MCF 10A (cell line): ENCODE results near the gene OLFM4. TPM values are rescaled to one million over a fixed set of nuclear protein-coding genes. Genes with fewer than 3 reads are reported as not detected.

Experiments
- BruUV-seq: library from RNA; stranded (reverse); fragments of 400-500 nt; replicated peaks from 2 replicates; lab custom pipeline; 2021; lab: Mats Ljungman, UMichigan
- CTCF ChIA-PET: fragments of 300-600 bp; sonication (Branson Sonifier 250); formaldehyde crosslinking; extraction: SDS; loops from one replicate; lab custom pipeline; 2021; ENCODE audit warnings: antibody characterized with exemption, inconsistent platforms; lab: Yijun Ruan, JAX
- POLR2A ChIA-PET: fragments of 300-600, 350-650 bp; sonication (Branson Sonifier 250); formaldehyde crosslinking; extraction: SDS; loops from one replicate; lab custom pipeline; 2020; ENCODE audit warnings: antibody characterized with exemption, inconsistent platforms; lab: Yijun Ruan, JAX
- DNase-seq: peaks from one replicate; pipeline ENCODE4 v3.0.0-alpha.2; 2018; ENCODE audit not compliant: unreplicated experiment
- H3K27ac Mint-ChIP-seq: one replicate; pipeline ENCODE4 v1.8.0; 2022; ENCODE audit warnings: mild to moderate bottlenecking, low read depth, mixed read lengths; ENCODE audit not compliant: unreplicated experiment
- H3K27me3 Mint-ChIP-seq: one replicate; pipeline ENCODE4 v1.8.0; 2022; ENCODE audit warnings: mixed read lengths; ENCODE audit not compliant: insufficient read depth, unreplicated experiment
- H3K36me3 Mint-ChIP-seq: one replicate; pipeline ENCODE4 v1.8.0; 2022; ENCODE audit warnings: mild to moderate bottlenecking, moderate library complexity, mixed read lengths; ENCODE audit not compliant: insufficient read depth, unreplicated experiment
- H3K4me1 Mint-ChIP-seq: one replicate; pipeline ENCODE4 v1.8.0; 2022; ENCODE audit warnings: mixed read lengths; ENCODE audit not compliant: insufficient read depth, unreplicated experiment
- H3K4me3 Mint-ChIP-seq: one replicate; pipeline ENCODE4 v1.8.0; 2022; ENCODE audit warnings: mild to moderate bottlenecking, moderate library complexity, mixed read lengths; ENCODE audit not compliant: unreplicated experiment
- H3K9me3 Mint-ChIP-seq: one replicate; pipeline ENCODE4 v1.8.0; 2022; ENCODE audit warnings: mixed read lengths; ENCODE audit not compliant: unreplicated experiment
- intact Hi-C: fragments of 100-400 bp; cut with micrococcal nuclease; formaldehyde crosslinking; loops from 2 replicates; pipeline ENCODE4 v1.14.1; 2022
- total RNA-seq: library from RNA; stranded (reverse); gene quantifications from 2 replicates; pipeline ENCODE4 v1.2.3, GENCODE V29; 2022
- TF ChIP-seq, protein P1 (sequence below): fragments of 200-600 bp; IDR thresholded peaks from one replicate; pipeline ENCODE4 v1.8.0; 2022; ENCODE audit warnings: antibody characterized with exemption, mild to moderate bottlenecking; ENCODE audit not compliant: unreplicated experiment

The OLFM4 gene
- total RNA-seq, 1 experiment from 2014 or later: not detected

- no peak overlapping the region for H3K4me3 Mint-ChIP-seq
- DNase-seq: no peak
- intact Hi-C loops: no loop called here
- CTCF ChIA-PET: no interaction called here
- H3K4me1 Mint-ChIP-seq: no peaks in the 10 kb centered on the region
- no TSS peak for BruUV-seq
- POLR2A ChIA-PET: no interaction called here
- H3K27me3 Mint-ChIP-seq: peaks cover 56% of the 10 kb centered on the region
- H3K9me3 Mint-ChIP-seq: no peaks in the 10 kb centered on the region
- TF ChIP-seq, protein P1, sequence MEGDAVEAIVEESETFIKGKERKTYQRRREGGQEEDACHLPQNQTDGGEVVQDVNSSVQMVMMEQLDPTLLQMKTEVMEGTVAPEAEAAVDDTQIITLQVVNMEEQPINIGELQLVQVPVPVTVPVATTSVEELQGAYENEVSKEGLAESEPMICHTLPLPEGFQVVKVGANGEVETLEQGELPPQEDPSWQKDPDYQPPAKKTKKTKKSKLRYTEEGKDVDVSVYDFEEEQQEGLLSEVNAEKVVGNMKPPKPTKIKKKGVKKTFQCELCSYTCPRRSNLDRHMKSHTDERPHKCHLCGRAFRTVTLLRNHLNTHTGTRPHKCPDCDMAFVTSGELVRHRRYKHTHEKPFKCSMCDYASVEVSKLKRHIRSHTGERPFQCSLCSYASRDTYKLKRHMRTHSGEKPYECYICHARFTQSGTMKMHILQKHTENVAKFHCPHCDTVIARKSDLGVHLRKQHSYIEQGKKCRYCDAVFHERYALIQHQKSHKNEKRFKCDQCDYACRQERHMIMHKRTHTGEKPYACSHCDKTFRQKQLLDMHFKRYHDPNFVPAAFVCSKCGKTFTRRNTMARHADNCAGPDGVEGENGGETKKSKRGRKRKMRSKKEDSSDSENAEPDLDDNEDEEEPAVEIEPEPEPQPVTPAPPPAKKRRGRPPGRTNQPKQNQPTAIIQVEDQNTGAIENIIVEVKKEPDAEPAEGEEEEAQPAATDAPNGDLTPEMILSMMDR: no peak
- no peaks in the 10 kb centered on the region for H3K36me3 Mint-ChIP-seq
- no peak overlapping the region for H3K27ac Mint-ChIP-seq
These were observed 36.1 kb downstream of the OLFM4 start for GRCh38 chr13:53064731-53065130.

- peaks cover 61% of the 10 kb centered on the region for H3K27me3 Mint-ChIP-seq
- intact Hi-C loops: no loop called here
These were observed 37.8 kb downstream of the OLFM4 start for GRCh38 chr13:53066411-53066810.

GRCh38 chr13:53068585-53069520 lies 40.2 kb downstream of the OLFM4 start:
- H3K9me3 Mint-ChIP-seq: no peaks in the 10 kb centered on the region
- TF ChIP-seq, protein P1: no peak
- no peak overlapping the region for H3K27ac Mint-ChIP-seq
- CTCF ChIA-PET: interaction anchor here (0.6 to 0.9 kb wide), 3 partner anchors 15 to 206 kb away, joined by 3 to 4 read pairs (median 4); no protein-coding TSS in a partner anchor
- H3K36me3 Mint-ChIP-seq: no peaks in the 10 kb centered on the region
- POLR2A ChIA-PET: no interaction called here
- no TSS peak for BruUV-seq
- intact Hi-C loops: no loop called here
- H3K4me3 Mint-ChIP-seq: no peak overlapping the region
- no peaks in the 10 kb centered on the region for H3K4me1 Mint-ChIP-seq
- no peak for DNase-seq
- peaks cover 44% of the 10 kb centered on the region for H3K27me3 Mint-ChIP-seq

More at GRCh38 chr13:53066411-53066810, 37.8 kb downstream of the OLFM4 start:
- TF ChIP-seq, protein P1: no peak
- Mint-ChIP-seq H3K36me3 (no peaks in the 10 kb centered on the region), H3K4me3 (no peak overlapping the region), H3K4me1 (no peaks in the 10 kb centered on the region), H3K9me3 (no peaks in the 10 kb centered on the region), H3K27ac (no peak overlapping the region)
- ChIA-PET POLR2A (no interaction called here), CTCF (no interaction called here)
- no TSS peak for BruUV-seq
- no peak for DNase-seq

GRCh38 chr13:53069800-53070199 lies 41.2 kb downstream of the OLFM4 start:
- no TSS peak for BruUV-seq
- Mint-ChIP-seq H3K36me3 (no peaks in the 10 kb centered on the region), H3K27me3 (peaks cover 34% of the 10 kb centered on the region), H3K4me1 (no peaks in the 10 kb centered on the region), H3K4me3 (no peak overlapping the region), H3K27ac (no peak overlapping the region), H3K9me3 (no peaks in the 10 kb centered on the region)
- CTCF ChIA-PET: interaction anchor here (1.1 kb wide), 1 partner anchor 102 kb away, joined by 5 read pairs; no protein-coding TSS in a partner anchor
- TF ChIP-seq, protein P1: no peak
- intact Hi-C loops: no loop called here
- POLR2A ChIA-PET: no interaction called here
- no peak for DNase-seq
